ENCODE measurements around the gene RARS1.

DNA sequence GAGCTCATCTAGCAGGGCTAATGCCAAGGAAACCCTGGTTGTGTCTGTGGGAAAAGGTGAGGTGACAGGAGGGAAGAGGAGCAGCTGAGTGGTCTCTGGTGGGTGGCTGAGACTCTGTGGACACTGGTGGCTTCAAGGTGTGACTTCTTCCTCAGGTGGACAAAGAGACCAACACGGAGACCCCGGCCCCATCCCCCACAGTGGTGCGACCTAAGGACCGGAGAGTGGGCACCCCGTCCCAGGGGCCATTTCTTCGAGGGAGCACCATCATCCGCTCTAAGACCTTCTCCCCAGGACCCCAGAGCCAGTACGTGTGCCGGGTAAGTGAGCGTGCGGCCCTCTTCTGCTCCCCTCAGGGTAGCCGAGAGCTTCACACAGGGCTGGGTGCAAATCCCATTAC, 31.1 kb upstream of the RARS1 start:
- TF ChIP-seq, protein P1, sequence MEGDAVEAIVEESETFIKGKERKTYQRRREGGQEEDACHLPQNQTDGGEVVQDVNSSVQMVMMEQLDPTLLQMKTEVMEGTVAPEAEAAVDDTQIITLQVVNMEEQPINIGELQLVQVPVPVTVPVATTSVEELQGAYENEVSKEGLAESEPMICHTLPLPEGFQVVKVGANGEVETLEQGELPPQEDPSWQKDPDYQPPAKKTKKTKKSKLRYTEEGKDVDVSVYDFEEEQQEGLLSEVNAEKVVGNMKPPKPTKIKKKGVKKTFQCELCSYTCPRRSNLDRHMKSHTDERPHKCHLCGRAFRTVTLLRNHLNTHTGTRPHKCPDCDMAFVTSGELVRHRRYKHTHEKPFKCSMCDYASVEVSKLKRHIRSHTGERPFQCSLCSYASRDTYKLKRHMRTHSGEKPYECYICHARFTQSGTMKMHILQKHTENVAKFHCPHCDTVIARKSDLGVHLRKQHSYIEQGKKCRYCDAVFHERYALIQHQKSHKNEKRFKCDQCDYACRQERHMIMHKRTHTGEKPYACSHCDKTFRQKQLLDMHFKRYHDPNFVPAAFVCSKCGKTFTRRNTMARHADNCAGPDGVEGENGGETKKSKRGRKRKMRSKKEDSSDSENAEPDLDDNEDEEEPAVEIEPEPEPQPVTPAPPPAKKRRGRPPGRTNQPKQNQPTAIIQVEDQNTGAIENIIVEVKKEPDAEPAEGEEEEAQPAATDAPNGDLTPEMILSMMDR (IDR thresholded peaks at IDR 0.05; ENCODE audit: insufficient read depth, low read length) = no peak
- TF ChIP-seq, protein P2, sequence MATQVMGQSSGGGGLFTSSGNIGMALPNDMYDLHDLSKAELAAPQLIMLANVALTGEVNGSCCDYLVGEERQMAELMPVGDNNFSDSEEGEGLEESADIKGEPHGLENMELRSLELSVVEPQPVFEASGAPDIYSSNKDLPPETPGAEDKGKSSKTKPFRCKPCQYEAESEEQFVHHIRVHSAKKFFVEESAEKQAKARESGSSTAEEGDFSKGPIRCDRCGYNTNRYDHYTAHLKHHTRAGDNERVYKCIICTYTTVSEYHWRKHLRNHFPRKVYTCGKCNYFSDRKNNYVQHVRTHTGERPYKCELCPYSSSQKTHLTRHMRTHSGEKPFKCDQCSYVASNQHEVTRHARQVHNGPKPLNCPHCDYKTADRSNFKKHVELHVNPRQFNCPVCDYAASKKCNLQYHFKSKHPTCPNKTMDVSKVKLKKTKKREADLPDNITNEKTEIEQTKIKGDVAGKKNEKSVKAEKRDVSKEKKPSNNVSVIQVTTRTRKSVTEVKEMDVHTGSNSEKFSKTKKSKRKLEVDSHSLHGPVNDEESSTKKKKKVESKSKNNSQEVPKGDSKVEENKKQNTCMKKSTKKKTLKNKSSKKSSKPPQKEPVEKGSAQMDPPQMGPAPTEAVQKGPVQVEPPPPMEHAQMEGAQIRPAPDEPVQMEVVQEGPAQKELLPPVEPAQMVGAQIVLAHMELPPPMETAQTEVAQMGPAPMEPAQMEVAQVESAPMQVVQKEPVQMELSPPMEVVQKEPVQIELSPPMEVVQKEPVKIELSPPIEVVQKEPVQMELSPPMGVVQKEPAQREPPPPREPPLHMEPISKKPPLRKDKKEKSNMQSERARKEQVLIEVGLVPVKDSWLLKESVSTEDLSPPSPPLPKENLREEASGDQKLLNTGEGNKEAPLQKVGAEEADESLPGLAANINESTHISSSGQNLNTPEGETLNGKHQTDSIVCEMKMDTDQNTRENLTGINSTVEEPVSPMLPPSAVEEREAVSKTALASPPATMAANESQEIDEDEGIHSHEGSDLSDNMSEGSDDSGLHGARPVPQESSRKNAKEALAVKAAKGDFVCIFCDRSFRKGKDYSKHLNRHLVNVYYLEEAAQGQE (IDR thresholded peaks at IDR 0.05; ENCODE audit: insufficient replicate concordance, low read depth) = no peak
- TF ChIP-seq POLR2AphosphoS5 (IDR thresholded peaks at IDR 0.05; ENCODE audit: low read depth) (no peak), SPI1 (IDR thresholded peaks at IDR 0.05; ENCODE audit: borderline replicate concordance, low read depth) (no peak), GABPA (IDR thresholded peaks at IDR 0.05; ENCODE audit: low read depth) (no peak)
